ENCODE data around the gene PADI6. TPM values are rescaled to one million over a fixed set of nuclear protein-coding genes. Genes with fewer than 3 reads are reported as not detected.
A peak's percentile ranks its signal among the peaks of the same experiment; 100 is the strongest.

Gene PADI6
- total RNA-seq, 4 donors from 2014 or later = not detected

DNA sequence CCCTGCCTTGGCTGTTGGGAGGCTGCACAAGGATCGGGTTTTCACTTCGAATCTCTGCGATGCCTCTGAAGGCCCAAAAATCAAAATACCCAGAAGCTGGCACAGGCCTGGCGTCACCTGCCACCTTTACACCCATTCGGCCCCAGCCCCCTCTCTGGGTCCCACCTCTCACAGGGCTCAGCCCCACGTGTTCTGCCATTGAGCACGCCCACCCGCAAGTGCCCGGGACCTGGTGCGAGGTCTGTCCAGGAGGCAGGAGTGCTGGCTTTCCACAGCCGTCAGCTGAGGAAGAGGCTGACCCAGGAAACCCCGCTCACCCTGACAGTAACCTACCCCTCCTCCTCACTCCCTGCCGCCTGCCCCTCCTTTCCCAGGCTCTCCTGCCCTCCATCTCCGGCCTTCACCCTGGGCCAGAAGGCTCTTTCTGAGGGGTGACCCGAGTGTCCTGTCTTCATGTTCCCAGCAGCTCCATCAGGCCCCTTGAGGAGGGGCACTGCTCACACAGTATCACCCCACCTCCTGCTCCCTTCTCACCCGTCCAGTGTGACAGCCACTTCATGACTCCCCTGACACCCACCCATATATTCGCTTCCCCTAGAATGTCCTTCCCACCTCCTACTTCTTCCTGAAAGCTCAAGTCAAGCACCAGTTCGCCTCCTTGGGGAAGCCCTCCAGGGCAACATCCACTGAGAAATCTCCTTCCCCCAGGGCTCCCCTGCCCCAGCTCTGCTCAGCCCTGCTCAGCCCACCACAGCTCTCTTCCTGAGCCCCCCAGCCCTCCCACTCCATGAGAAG, 54.0 kb downstream of the PADI6 start:
- no peaks in the 10 kb centered on the region for H3K27me3 ChIP-seq
- TF ChIP-seq, protein P1, sequence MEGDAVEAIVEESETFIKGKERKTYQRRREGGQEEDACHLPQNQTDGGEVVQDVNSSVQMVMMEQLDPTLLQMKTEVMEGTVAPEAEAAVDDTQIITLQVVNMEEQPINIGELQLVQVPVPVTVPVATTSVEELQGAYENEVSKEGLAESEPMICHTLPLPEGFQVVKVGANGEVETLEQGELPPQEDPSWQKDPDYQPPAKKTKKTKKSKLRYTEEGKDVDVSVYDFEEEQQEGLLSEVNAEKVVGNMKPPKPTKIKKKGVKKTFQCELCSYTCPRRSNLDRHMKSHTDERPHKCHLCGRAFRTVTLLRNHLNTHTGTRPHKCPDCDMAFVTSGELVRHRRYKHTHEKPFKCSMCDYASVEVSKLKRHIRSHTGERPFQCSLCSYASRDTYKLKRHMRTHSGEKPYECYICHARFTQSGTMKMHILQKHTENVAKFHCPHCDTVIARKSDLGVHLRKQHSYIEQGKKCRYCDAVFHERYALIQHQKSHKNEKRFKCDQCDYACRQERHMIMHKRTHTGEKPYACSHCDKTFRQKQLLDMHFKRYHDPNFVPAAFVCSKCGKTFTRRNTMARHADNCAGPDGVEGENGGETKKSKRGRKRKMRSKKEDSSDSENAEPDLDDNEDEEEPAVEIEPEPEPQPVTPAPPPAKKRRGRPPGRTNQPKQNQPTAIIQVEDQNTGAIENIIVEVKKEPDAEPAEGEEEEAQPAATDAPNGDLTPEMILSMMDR (IDR thresholded peaks at IDR 0.05) = no peak
- no peak for TF ChIP-seq POLR2A (IDR thresholded peaks at IDR 0.05)
- H3K27ac ChIP-seq = no peak overlapping the region
- DNase-seq = no peak
- H3K4me1 ChIP-seq = no peaks in the 10 kb centered on the region
- H3K4me3 ChIP-seq = no peak overlapping the region
- H3K9me3 ChIP-seq = no peaks in the 10 kb centered on the region
- H3K36me3 ChIP-seq = peaks cover 0 to 70% (median 0%) of the 10 kb centered on the region in 3 donors

DNA sequence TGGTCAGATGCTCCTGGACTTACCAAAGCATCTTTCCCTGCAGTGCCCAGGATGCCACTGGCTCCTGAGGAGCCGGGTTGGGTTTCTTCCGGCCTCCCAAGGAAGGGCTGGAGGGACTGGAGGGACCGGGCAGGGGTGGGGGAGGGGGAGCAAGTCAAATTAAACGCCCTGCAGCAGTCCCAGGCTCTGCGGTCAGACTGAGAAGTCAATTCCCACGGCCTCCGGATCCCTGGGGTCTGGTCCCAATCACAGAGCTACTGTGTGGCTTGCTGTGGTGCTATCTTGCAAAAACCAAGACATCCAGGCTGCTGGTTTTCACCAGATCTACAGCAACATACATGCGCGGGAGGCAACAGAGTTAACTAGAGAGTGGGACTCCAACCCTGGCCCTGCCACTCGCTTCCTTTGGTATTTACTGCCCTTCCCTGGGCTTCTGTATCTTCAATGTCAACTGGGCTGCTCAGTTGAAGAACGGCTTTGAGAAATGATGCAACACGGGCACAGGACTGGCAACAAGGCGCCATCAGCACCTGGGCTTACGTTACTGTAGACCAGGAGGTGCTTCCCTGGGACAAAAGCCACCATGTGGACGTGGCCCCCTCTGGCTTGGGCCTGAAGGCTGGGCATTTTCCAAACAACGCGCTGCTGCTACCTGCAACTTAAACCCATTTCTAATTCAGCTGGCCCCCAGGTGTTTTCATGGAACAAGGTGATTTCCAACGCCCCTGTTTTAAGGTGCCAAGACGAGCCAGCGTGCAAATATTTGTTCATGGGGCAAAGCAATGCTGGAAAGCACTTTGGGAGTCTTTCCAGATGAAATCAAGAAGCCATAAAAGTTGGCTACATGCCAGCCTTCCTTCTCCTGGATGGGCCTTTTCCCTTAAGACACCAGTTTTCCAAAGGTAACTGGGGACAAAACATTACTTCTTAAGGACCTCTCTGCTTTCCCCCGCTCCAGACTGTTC, 56.0 kb downstream of the PADI6 start:
- TF ChIP-seq, protein P1 (IDR thresholded peaks at IDR 0.05) = no peak
- TF ChIP-seq POLR2A (IDR thresholded peaks at IDR 0.05) = no peak
- peaks cover 0 to 3% (median 0%) of the 10 kb centered on the region in 4 donors for H3K4me1 ChIP-seq
- no peaks in the 10 kb centered on the region for H3K27me3 ChIP-seq
- no peaks in the 10 kb centered on the region for H3K9me3 ChIP-seq
- no peak overlapping the region for H3K27ac ChIP-seq
- DNase-seq = no peak
- H3K4me3 ChIP-seq = no peak overlapping the region
- peaks cover 0 to 53% (median 0%) of the 10 kb centered on the region in 3 donors for H3K36me3 ChIP-seq

DNA sequence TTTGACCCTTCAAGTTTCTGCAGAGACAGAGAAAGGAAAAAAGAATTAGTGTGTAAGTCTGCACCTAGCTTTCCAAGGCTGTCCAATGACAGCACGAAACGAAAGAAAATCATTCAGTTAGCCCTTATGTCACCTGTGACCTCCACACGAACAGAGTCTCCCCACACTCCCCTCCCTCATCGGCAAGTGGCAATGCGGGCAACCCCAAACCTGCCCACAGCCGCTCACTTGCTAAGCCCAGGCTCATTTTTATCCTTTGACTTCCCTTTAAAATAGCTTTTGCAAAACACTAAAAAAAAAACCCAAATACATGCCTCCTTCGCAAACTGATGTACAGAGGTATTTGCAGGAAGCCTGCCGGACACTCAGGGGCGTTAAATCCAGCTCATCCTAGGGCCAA, 57.2 kb downstream of the PADI6 start:
- Histone ChIP-seq H3K36me3 (peaks cover 0 to 46% (median 0%) of the 10 kb centered on the region in 3 donors), H3K27me3 (no peaks in the 10 kb centered on the region), H3K4me3 (no peak overlapping the region), H3K27ac (no peak overlapping the region), H3K4me1 (peaks cover 0 to 5% (median 3%) of the 10 kb centered on the region in 4 donors), H3K9me3 (no peaks in the 10 kb centered on the region)
- TF ChIP-seq, protein P1 (IDR thresholded peaks at IDR 0.05) = no peak
- DNase-seq = no peak

DNA sequence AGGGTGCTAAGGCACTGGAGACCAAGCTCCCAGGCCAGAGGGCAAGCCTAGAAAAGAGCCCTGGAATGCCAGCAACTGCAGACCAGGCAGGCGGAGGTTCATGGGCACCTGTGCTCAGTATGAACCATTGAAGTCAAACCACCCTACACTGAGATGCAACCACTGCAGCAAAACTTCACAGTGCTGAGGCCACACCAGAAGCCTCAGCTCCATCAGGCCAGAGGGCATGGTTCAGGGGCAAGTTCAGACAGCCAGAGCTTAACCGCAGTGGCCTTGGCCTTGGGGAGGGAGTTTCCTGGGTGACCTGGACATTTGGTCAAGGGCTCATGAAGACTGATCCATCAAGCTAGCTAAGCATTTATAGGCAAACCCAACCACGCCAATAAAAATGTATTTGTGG, 60.4 kb downstream of the PADI6 start:
- H3K36me3 ChIP-seq = peaks cover 0 to 16% (median 0%) of the 10 kb centered on the region in 3 donors
- DNase-seq = no peak
- H3K9me3 ChIP-seq = no peaks in the 10 kb centered on the region
- H3K27me3 ChIP-seq = no peaks in the 10 kb centered on the region
- H3K4me1 ChIP-seq = peaks cover 0 to 17% (median 10%) of the 10 kb centered on the region in 4 donors
- TF ChIP-seq, protein P1 (IDR thresholded peaks at IDR 0.05) = no peak
- no peak for TF ChIP-seq POLR2A (IDR thresholded peaks at IDR 0.05)
- H3K4me3 ChIP-seq = no peak overlapping the region
- H3K27ac ChIP-seq = peak overlapping the region in 1 of 4 donors; percentile 71

DNA sequence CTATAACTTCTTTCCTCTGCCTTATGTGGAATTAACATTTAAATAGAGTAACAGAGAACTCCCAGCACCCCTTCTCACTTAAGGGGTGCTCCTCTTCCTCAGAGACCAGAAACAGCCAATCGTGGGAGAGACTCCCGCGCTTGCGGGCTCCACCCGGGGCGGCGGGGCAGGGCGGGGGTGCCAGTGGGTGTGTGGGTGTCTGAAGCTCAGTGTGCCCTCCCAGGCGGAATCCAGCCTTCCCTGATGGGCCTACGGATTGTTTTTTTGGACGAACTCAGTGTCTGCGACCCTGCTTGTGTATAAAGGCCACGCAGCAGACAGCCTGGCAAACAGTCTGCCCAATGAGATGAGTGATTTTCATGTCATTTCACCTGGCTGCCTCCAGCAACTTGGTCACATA, 61.3 kb downstream of the PADI6 start:
- H3K27ac ChIP-seq = no peak overlapping the region
- H3K36me3 ChIP-seq = peaks cover 0 to 7% (median 0%) of the 10 kb centered on the region in 3 donors
- DNase-seq = no peak
- H3K27me3 ChIP-seq = no peaks in the 10 kb centered on the region
- H3K4me1 ChIP-seq = peaks cover 0 to 17% (median 10%) of the 10 kb centered on the region in 4 donors
- TF ChIP-seq, protein P1 (IDR thresholded peaks at IDR 0.05) = no peak
- TF ChIP-seq POLR2A (IDR thresholded peaks at IDR 0.05) = no peak
- no peak overlapping the region for H3K4me3 ChIP-seq
- no peaks in the 10 kb centered on the region for H3K9me3 ChIP-seq
